HEK293T (cell line): ENCODE results near the gene OR2T33.

Experiments
- ARNT ChIP-seq: fragments of 450-650 bp; IDR thresholded peaks from 2 replicates; pipeline ENCODE4 v1.6.1; 2017; ENCODE audit warnings: mild to moderate bottlenecking
- BHLHE40 ChIP-seq: fragments of 450-650 bp; IDR thresholded peaks from 2 replicates; pipeline ENCODE4 v1.6.1; 2016; ENCODE audit warnings: mild to moderate bottlenecking, moderate library complexity, borderline replicate concordance
- CTBP1 ChIP-seq: fragments of 450-650 bp; IDR thresholded peaks from 2 replicates; pipeline ENCODE4 v1.6.1; 2016; ENCODE audit warnings: borderline replicate concordance
- FOXA1 ChIP-seq: fragments of 450-650 bp; IDR thresholded peaks from 2 replicates; pipeline ENCODE4 v1.6.1; 2016; ENCODE audit warnings: mild to moderate bottlenecking
- FOXM1 ChIP-seq: fragments of 450-650 bp; IDR thresholded peaks from 2 replicates; pipeline ENCODE4 v1.6.1; 2017; ENCODE audit warnings: mild to moderate bottlenecking, borderline replicate concordance
- L3MBTL2 ChIP-seq: fragments of 450-650 bp; conservative IDR thresholded peaks from 2 replicates; pipeline ENCODE4 v1.6.1; 2016; ENCODE audit warnings: mild to moderate bottlenecking
- NFRKB ChIP-seq: fragments of 450-650 bp; IDR thresholded peaks from 2 replicates; pipeline ENCODE4 v1.6.1; 2016; ENCODE audit warnings: mild to moderate bottlenecking, moderate library complexity
- SP1 ChIP-seq: fragments of 450-650 bp; IDR thresholded peaks from 2 replicates; pipeline ENCODE4 v1.6.1; 2017
- SUZ12 ChIP-seq: fragments of 450-650 bp; IDR thresholded peaks from 2 replicates; pipeline ENCODE4 v1.6.1; 2016; ENCODE audit warnings: mild to moderate bottlenecking

DNA sequence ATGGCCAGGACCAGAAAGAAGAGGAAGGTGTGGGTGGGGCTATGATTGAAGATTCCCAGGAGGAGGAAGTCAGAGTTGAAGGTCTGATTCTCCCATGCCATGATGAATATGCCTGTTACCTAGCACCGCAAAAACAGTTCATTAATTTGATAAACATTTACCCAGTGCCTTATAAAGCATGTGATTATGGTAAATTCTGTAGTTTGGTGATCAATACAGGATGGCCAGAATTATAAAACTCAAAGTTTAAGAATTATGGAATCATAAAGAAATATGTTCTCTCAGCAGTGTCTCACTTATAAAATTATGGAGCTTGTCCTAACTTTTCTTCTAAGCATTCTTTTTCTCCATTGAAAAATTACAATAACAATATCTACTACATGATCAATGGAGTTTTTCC is 46.7 kb upstream of the OR2T33 start, which contains the start of gene OR2M7:
- no peak for TF ChIP-seq FOXM1
- TF ChIP-seq ARNT: no peak
- no peak for TF ChIP-seq FOXA1
- TF ChIP-seq SUZ12: no peak
- no peak for TF ChIP-seq NFRKB
- TF ChIP-seq BHLHE40: no peak
- TF ChIP-seq L3MBTL2: no peak
- no peak for TF ChIP-seq SP1
- no peak for TF ChIP-seq CTBP1
